ENCODE measurements around the gene IGLON5.

IGLON5 gene

GRCh38 chr19:51317968-51318367 lies 6.5 kb downstream of the IGLON5 start:
- DNase-seq (ENCODE audit: low read depth in 2 of 2) = no peak

- no peak for DNase-seq (ENCODE audit: low read depth in 2 of 2)
Observed at GRCh38 chr19:51318687-51319648, 7.5 kb downstream of the IGLON5 start.

GRCh38 chr19:51319649-51320279 lies 8.3 kb downstream of the IGLON5 start:
- DNase-seq (ENCODE audit: low read depth in 2 of 2) = no peak

- no peak for DNase-seq (ENCODE audit: low read depth in 2 of 2)
Observed at GRCh38 chr19:51320280-51320657, 8.8 kb downstream of the IGLON5 start.

- DNase-seq (ENCODE audit: low read depth in 2 of 2) = no peak
Observed at GRCh38 chr19:51321799-51322198, 10.4 kb downstream of the IGLON5 start.

GRCh38 chr19:51323481-51324166 lies 12.2 kb downstream of the IGLON5 start:
- DNase-seq (ENCODE audit: low read depth in 2 of 2) = no peak

GRCh38 chr19:51324167-51324481 lies 12.7 kb downstream of the IGLON5 start:
- DNase-seq (ENCODE audit: low read depth in 2 of 2) = no peak

GRCh38 chr19:51325161-51325976 lies 13.9 kb downstream of the IGLON5 start:
- no peak for DNase-seq (ENCODE audit: low read depth in 2 of 2)

GRCh38 chr19:51326216-51327065 lies 15.0 kb downstream of the IGLON5 start:
- no peak for DNase-seq (ENCODE audit: low read depth in 2 of 2)

GRCh38 chr19:51327066-51328001 lies 15.9 kb downstream of the IGLON5 start:
- DNase-seq (ENCODE audit: low read depth in 2 of 2) = no peak

- no peak for DNase-seq (ENCODE audit: low read depth in 2 of 2)
Observed at GRCh38 chr19:51329411-51329810, 18.0 kb downstream of the IGLON5 start.

GRCh38 chr19:51330366-51330765 lies 18.9 kb downstream of the IGLON5 start:
- DNase-seq (ENCODE audit: low read depth in 2 of 2) = no peak

GRCh38 chr19:51331193-51331592 lies 19.7 kb downstream of the IGLON5 start:
- no peak for DNase-seq (ENCODE audit: low read depth in 2 of 2)

- DNase-seq (ENCODE audit: low read depth in 2 of 2) = no peak
Observed at GRCh38 chr19:51331716-51332115, 20.3 kb downstream of the IGLON5 start.

- DNase-seq (ENCODE audit: low read depth in 2 of 2) = no peak
Observed at GRCh38 chr19:51333836-51334460, 22.5 kb downstream of the IGLON5 start.

- no peak for DNase-seq (ENCODE audit: low read depth in 2 of 2)
Observed at GRCh38 chr19:51337141-51337860, 25.9 kb downstream of the IGLON5 start.

- DNase-seq (ENCODE audit: low read depth in 2 of 2) = no peak
Observed at GRCh38 chr19:51337861-51338562, 26.6 kb downstream of the IGLON5 start.
